GM06990 (cell line): ENCODE data around the gene TGDS.

Experiments used
- DNase-seq: peaks from one replicate; pipeline ENCODE4 v3.0.0-alpha.2; 2011; ENCODE audit not compliant: insufficient read length; ENCODE audit errors: extremely low read depth
- H3K27me3 ChIP-seq: replicated peaks from 2 replicates; pipeline ENCODE4 v1.6.0; 2011; ENCODE audit warnings: low read length; ENCODE audit not compliant: control insufficient read depth, insufficient read depth
- H3K36me3 ChIP-seq: 2 replicates; pipeline ENCODE4 v1.5.1; 2011; ENCODE audit warnings: low read length; ENCODE audit not compliant: control insufficient read depth, insufficient read depth
- H3K4me3 ChIP-seq: replicated peaks from 2 replicates; pipeline ENCODE4 v1.5.1; 2011; ENCODE audit warnings: low read depth, mild to moderate bottlenecking, control low read depth, low read length
- TF ChIP-seq, protein P1 (sequence below): IDR thresholded peaks from 2 replicates; pipeline ENCODE4 v1.5.1; 2011; ENCODE audit warnings: low read length, control low read depth, mild to moderate bottlenecking, inconsistent platforms; ENCODE audit not compliant: insufficient read depth, poor library complexity, severe bottlenecking

Gene TGDS

DNA sequence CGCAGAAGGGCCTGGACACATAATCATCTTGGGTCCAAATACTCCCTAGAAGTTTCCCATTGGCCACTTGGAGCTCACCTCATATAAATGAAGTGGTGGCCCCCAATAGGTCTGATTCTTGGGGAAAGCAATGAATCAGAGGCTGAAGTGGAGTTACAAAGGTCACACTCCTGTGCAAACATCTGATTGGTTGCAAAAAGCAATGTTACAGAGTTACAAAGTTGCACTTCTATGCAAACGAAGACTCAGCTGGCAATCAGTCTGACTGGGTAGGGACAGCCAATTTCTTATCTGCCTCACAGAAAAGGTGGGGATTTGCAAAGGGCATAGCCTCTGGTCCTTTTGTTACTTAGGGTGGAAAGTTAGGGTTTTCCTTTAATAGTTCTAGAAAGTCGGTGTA is 3.9 kb upstream of the TGDS start:
- DNase-seq, result no peak

DNA sequence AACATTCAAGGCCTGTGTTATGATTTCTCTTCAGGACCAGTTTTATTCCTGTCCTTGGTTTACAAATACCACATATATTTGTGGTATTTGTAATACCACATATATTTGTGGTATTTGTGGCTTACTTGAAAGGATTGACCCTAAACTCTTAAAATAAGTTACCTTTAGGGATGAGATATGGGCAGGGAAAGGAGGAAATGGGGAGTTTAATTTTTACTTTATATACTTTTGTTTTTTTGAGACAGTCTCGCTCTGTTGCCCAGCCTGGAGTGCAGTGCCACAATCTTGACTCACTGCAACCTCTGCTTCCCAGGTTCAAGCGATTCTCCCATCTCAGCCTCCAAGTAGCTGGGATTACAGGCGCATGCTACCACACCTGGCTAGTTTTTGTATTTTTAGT is 2.3 kb upstream of the TGDS start:
- DNase-seq, result no peak
- Histone ChIP-seq H3K36me3 (no peaks in the 10 kb centered on the region), H3K27me3 (no peaks in the 10 kb centered on the region), H3K4me3 (no peak overlapping the region)
- TF ChIP-seq, protein P1, sequence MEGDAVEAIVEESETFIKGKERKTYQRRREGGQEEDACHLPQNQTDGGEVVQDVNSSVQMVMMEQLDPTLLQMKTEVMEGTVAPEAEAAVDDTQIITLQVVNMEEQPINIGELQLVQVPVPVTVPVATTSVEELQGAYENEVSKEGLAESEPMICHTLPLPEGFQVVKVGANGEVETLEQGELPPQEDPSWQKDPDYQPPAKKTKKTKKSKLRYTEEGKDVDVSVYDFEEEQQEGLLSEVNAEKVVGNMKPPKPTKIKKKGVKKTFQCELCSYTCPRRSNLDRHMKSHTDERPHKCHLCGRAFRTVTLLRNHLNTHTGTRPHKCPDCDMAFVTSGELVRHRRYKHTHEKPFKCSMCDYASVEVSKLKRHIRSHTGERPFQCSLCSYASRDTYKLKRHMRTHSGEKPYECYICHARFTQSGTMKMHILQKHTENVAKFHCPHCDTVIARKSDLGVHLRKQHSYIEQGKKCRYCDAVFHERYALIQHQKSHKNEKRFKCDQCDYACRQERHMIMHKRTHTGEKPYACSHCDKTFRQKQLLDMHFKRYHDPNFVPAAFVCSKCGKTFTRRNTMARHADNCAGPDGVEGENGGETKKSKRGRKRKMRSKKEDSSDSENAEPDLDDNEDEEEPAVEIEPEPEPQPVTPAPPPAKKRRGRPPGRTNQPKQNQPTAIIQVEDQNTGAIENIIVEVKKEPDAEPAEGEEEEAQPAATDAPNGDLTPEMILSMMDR, result no peak

More for the DNA sequence above, 3.9 kb upstream of the TGDS start:
- Histone ChIP-seq H3K36me3 (no peaks in the 10 kb centered on the region), H3K27me3 (no peaks in the 10 kb centered on the region), H3K4me3 (no peak overlapping the region)
- TF ChIP-seq, protein P1, result no peak

DNA sequence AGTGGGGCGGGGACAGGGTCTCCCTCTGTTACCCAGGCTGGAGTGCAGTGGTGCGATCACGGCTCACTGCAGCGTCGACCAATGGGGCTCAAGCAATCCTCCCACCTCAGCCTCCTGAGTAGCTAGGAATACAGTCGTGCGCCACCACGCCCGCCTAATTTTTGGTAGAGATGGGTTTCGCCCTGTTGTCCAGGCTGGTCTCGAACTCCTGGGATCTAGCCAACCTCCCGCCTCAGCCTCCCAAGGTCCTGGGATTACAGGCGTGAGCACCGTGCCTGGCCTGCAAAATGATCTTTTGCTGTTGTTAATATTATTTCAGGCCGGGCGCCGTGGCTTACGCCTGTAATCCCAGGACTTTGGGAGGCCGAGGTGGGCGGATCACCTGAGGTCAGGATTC is 621 bp upstream of the TGDS start:
- Histone ChIP-seq H3K4me3 (peak overlapping the region; percentile 98), H3K27me3 (no peaks in the 10 kb centered on the region), H3K36me3 (no peaks in the 10 kb centered on the region)
- TF ChIP-seq, protein P1, result no peak
- DNase-seq, result no peak

DNA sequence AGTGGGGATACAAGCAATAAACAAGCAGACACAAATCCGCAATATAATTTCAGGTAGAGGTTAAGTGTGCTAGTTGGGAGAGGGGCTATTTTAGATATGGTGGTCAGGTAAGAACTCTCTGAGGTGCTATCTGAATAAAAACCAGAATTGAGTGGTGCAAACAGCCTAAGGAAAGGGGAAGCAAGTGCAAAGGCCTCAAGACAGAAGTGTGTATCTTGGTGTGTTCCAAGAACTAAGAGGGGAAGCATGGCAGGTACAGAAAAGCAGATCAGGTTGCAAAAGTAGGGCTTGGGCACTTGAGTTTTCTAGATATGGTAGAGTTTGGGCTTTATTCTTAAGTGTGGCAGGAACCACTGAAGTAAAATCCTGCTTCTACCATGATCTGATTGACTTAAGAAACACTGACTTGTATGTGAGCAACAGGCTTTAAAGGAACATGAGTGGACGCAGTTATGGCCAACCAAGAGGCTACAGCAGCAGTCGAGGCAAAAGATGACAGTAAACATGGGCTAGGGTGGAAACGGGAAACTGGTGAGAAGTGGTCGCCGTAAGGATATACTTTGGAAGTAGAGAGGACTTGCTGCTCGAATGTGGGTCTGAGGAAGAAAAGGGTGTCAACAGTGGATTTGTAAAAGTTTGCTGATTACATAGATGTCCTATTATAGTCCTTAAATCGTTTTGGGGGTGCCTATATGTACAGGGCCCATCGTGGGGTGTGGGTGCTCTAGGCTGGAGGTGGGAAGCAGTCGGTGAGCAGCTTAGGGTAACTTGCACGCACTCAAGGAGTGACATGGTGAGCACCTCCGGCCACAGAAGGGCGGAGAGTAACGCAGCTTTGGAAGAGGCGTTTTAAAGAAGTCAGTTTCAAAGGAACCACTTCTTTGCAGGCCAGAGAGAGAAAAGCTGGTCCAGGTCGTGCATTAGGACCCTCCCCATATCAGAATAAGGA is 677 bp downstream of the TGDS start:
- no peak for DNase-seq
- Histone ChIP-seq H3K27me3 (no peaks in the 10 kb centered on the region), H3K4me3 (peak overlapping the region; percentile 98), H3K36me3 (no peaks in the 10 kb centered on the region)
- TF ChIP-seq, protein P1, result no peak

DNA sequence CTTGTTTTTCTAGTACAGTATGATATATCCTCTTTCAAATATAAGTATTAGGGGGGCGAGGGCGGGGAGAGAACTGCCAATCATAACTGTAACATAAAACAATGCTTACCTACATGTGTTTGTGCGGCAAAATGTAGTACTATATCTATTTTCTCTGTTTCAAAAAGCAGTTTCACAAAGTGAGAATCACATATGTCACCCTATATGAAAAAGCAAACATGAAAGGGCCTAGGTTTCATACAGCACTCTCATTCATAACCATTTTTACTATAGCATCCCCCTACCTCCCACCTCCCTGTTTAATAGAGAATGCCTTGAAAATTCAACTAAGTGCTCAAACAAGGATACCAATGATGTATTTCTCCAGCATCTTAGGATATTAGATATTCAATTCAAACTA is 5.2 kb downstream of the TGDS start:
- TF ChIP-seq, protein P1, result no peak
- Histone ChIP-seq H3K27me3 (no peaks in the 10 kb centered on the region), H3K4me3 (no peak overlapping the region), H3K36me3 (no peaks in the 10 kb centered on the region; the same call in 1 of the 2 replicates)
- no peak for DNase-seq
